H1 (cell line): ENCODE measurements around the gene HNRNPU. TPM values are rescaled to one million over a fixed set of nuclear protein-coding genes. Genes with fewer than 3 reads are reported as not detected.

Source experiments
- CTCF ChIA-PET: fragments of 300-600 bp; sonication (Branson Sonifier 250); formaldehyde crosslinking; loops from one replicate; lab custom pipeline; 2021; ENCODE audit not compliant: partially characterized antibody; lab: Charles Lee
- POLR2A ChIA-PET: fragments of 300-600 bp; sonication (Branson Sonifier 250); formaldehyde crosslinking; loops from one replicate; lab custom pipeline; 2021; ENCODE audit warnings: inconsistent platforms; ENCODE audit not compliant: partially characterized antibody; lab: Charles Lee
- DNase-seq, 2 experiments: peaks; one replicate each; pipeline versions ENCODE4 v3.0.0 to v3.0.0-alpha.2; 2010 to 2022; ENCODE audit warnings: low spot score in 2 of 2, low read depth in 1 of 2, mixed read lengths in 1 of 2
- FAIRE-seq: peaks from 2 replicates; lab custom pipeline; 2011; peaks lifted over from hg19 to GRCh38; lab: Jason Lieb, UNC
- H2AFZ ChIP-seq: 2 replicates; pipeline ENCODE4 v1.8.1; 2012; ENCODE audit warnings: low read length, inconsistent platforms
- H2AK5ac ChIP-seq: 2 replicates; pipeline ENCODE4 v1.6.1; 2013; ENCODE audit warnings: low read depth, low read length
- H2BK120ac ChIP-seq: replicated peaks from 2 replicates; pipeline ENCODE3; 2013; ENCODE audit warnings: low read depth, low read length, inconsistent platforms
- H2BK12ac ChIP-seq: 2 replicates; pipeline ENCODE4 v1.6.1; 2013; ENCODE audit warnings: low read depth, low read length
- H2BK15ac ChIP-seq: 2 replicates; pipeline ENCODE4 v1.6.1; 2013; ENCODE audit warnings: low read length
- H2BK20ac ChIP-seq: 2 replicates; pipeline ENCODE4 v1.6.1; 2013; ENCODE audit warnings: low read length
- H2BK5ac ChIP-seq: 2 replicates; pipeline ENCODE4 v1.6.1; 2013; ENCODE audit warnings: low read depth, low read length
- H3K14ac ChIP-seq: 2 replicates; pipeline ENCODE4 v1.6.1; 2013; ENCODE audit warnings: inconsistent platforms; ENCODE audit not compliant: insufficient read length
- H3K18ac ChIP-seq: 2 replicates; pipeline ENCODE4 v1.6.1; 2013; ENCODE audit warnings: low read length; ENCODE audit errors: extremely low read depth
- H3K23ac ChIP-seq: 2 replicates; pipeline ENCODE4 v1.6.1; 2013; ENCODE audit warnings: inconsistent platforms; ENCODE audit not compliant: insufficient read length
- H3K23me2 ChIP-seq: 2 replicates; pipeline ENCODE4 v1.6.1; 2013; ENCODE audit warnings: low read depth, low read length
- H3K27ac ChIP-seq: 2 replicates; pipeline ENCODE4 v1.6.1; 2011; ENCODE audit warnings: low read depth, low read length, inconsistent platforms
- H3K27me3 ChIP-seq, 4 experiments: replicated peaks in 1 of 4; 1 replicate in 1 of 4; 2 replicates in 3 of 4; pipeline versions ENCODE4 v1.6.1 to v1.8.1; 2011 to 2013; ENCODE audit warnings: low read length in 3 of 4, mild to moderate bottlenecking in 3 of 4, inconsistent platforms in 2 of 4, mixed read lengths in 2 of 4, moderate library complexity in 1 of 4; ENCODE audit not compliant: control insufficient read depth in 3 of 4, insufficient read depth in 3 of 4; ENCODE audit errors: extremely low read depth in 1 of 4
- H3K36me3 ChIP-seq, 4 experiments: 2 replicates each; pipeline versions ENCODE4 v1.6.1 to v1.8.1; 2011 to 2013; ENCODE audit warnings: mild to moderate bottlenecking in 4 of 4, low read length in 3 of 4, moderate library complexity in 2 of 4, control low read depth in 1 of 4, inconsistent platforms in 1 of 4; ENCODE audit not compliant: insufficient read depth in 4 of 4, control insufficient read depth in 2 of 4
- H3K4ac ChIP-seq: replicated peaks from 2 replicates; pipeline ENCODE3; 2013; ENCODE audit warnings: low read length, low read depth, mixed read lengths, inconsistent platforms; ENCODE audit not compliant: insufficient read length
- H3K4me1 ChIP-seq, 4 experiments: replicated peaks in 1 of 4; 1 replicate in 1 of 4; 2 replicates in 3 of 4; pipeline versions ENCODE4 v1.6.1 to v1.8.1; 2011 to 2013; ENCODE audit warnings: low read length in 3 of 4, inconsistent platforms in 2 of 4, mixed read lengths in 1 of 4; ENCODE audit not compliant: insufficient read depth in 4 of 4, control insufficient read depth in 3 of 4
- H3K4me2 ChIP-seq, 2 experiments: 2 replicates each; pipeline versions ENCODE4 v1.6.1 to v1.8.1; 2011 to 2013; ENCODE audit warnings: low read depth in 2 of 2, low read length in 2 of 2, control low read depth in 1 of 2, inconsistent platforms in 1 of 2, mild to moderate bottlenecking in 1 of 2; ENCODE audit not compliant: insufficient read depth in 1 of 2
- H3K4me3 ChIP-seq, 4 experiments: fragments of 200-600, 300-600 bp in 1 of 4; sonication (generic), shearing (Covaris generic), sonication (Bioruptor Twin) in 1 of 4; 2 replicates each; pipeline versions ENCODE4 v1.5.1 to v1.8.1; 2011 to 2016; ENCODE audit warnings: low read length in 4 of 4, low read depth in 3 of 4, control low read depth in 2 of 4, inconsistent platforms in 2 of 4, mild to moderate bottlenecking in 2 of 4, mixed read lengths in 1 of 4, moderate library complexity in 1 of 4; ENCODE audit not compliant: insufficient read depth in 2 of 4; ENCODE audit errors: extremely low read depth in 1 of 4
- H3K56ac ChIP-seq: replicated peaks from 2 replicates; pipeline ENCODE3; 2013; ENCODE audit warnings: low read depth, mild to moderate bottlenecking, mixed read lengths, low read length, inconsistent platforms; ENCODE audit not compliant: insufficient read length
- H3K79me1 ChIP-seq: 2 replicates; pipeline ENCODE4 v1.6.1; 2013; ENCODE audit warnings: low read depth, low read length, control low read depth
- H3K79me2 ChIP-seq, 2 experiments: 2 replicates each; pipeline versions ENCODE4 v1.6.1 to v1.8.1; 2012 to 2013; ENCODE audit warnings: low read length in 2 of 2, mild to moderate bottlenecking in 2 of 2, inconsistent platforms in 1 of 2; ENCODE audit not compliant: insufficient read depth in 2 of 2, control insufficient read depth in 1 of 2
- H3K9ac ChIP-seq, 4 experiments: replicated peaks in 1 of 4; 1 replicate in 1 of 4; 2 replicates in 3 of 4; pipeline versions ENCODE4 v1.6.1 to v1.8.1; 2011 to 2013; ENCODE audit warnings: low read depth in 3 of 4, low read length in 3 of 4, control low read depth in 2 of 4, mild to moderate bottlenecking in 2 of 4, moderate library complexity in 2 of 4, inconsistent platforms in 1 of 4; ENCODE audit errors: extremely low read depth in 1 of 4
- H3K9me3 ChIP-seq, 2 experiments: 2 replicates each; pipeline versions ENCODE4 v1.6.1 to v1.8.1; 2012 to 2013; ENCODE audit warnings: mild to moderate bottlenecking in 2 of 2, moderate library complexity in 2 of 2, control low read depth in 1 of 2, inconsistent platforms in 1 of 2, low read depth in 1 of 2, low read length in 1 of 2, mixed read lengths in 1 of 2; ENCODE audit not compliant: insufficient read depth in 2 of 2
- H4K20me1 ChIP-seq, 2 experiments: replicated peaks in 1 of 2; 2 replicates each; pipeline versions ENCODE3 to v1.8.1; 2011 to 2013; ENCODE audit warnings: inconsistent platforms in 2 of 2, low read length in 2 of 2, mild to moderate bottlenecking in 1 of 2; ENCODE audit not compliant: insufficient read depth in 2 of 2, control insufficient read depth in 1 of 2
- H4K5ac ChIP-seq: 2 replicates; pipeline ENCODE4 v1.6.1; 2013; ENCODE audit warnings: low read length, low read depth, mixed read lengths, inconsistent platforms; ENCODE audit not compliant: insufficient read length
- H4K8ac ChIP-seq: 2 replicates; pipeline ENCODE4 v1.8.0; 2013; ENCODE audit warnings: mild to moderate bottlenecking, moderate library complexity, low read length, inconsistent platforms; ENCODE audit not compliant: insufficient read depth; ENCODE audit errors: extremely low read depth
- H4K91ac ChIP-seq: replicated peaks from 2 replicates; pipeline ENCODE3; 2013; ENCODE audit warnings: low read length, mixed read lengths, inconsistent platforms; ENCODE audit not compliant: insufficient read length
- HDAC6 ChIP-seq: IDR thresholded peaks from one replicate; pipeline ENCODE4 v1.7.1; 2012; ENCODE audit warnings: low read depth, mild to moderate bottlenecking, inconsistent platforms, low read length, moderate library complexity
- PHF8 ChIP-seq: fragments of 200-600 bp; sonication (generic); conservative IDR thresholded peaks from 2 replicates; pipeline ENCODE4 v1.7.1; 2012; ENCODE audit warnings: low read depth, mild to moderate bottlenecking, inconsistent platforms, low read length, moderate library complexity
- RNF2 ChIP-seq: fragments of 200-900, 300-1000 bp; sonication (generic); IDR thresholded peaks from 2 replicates; pipeline ENCODE4 v1.7.1; 2016; ENCODE audit warnings: borderline replicate concordance, low read depth, mild to moderate bottlenecking, antibody characterized with exemption, low read length; ENCODE audit not compliant: poor library complexity, severe bottlenecking; ENCODE audit errors: missing control alignments
- USF2 ChIP-seq: IDR thresholded peaks from 2 replicates; pipeline ENCODE4 v1.6.1; 2011; ENCODE audit warnings: low read length, improper control_type of control experiment
- WGBS, 2 experiments: shearing (Covaris generic) in 1 of 2; methylation state at CpG; one replicate each; pipeline versions ENCODE4 v1.1.6 to v1.1.7; 2013 to 2015; ENCODE audit warnings: low lambda C conversion rate in 2 of 2, mixed read lengths in 2 of 2, inconsistent platforms in 1 of 2, low coverage in 1 of 2, missing lambda C conversion rate in 1 of 2; ENCODE audit not compliant: insufficient replicate concordance in 2 of 2, insufficient coverage in 1 of 2, insufficient read length in 1 of 2; ENCODE audit errors: extremely low coverage in 1 of 2, missing lambda C conversion rate in 1 of 2; 5-methylcytosine and 5-hydroxymethylcytosine counted together
- polyA plus RNA-seq, 7 experiments: library from polyadenylated mRNA; depleted of rRNA in 3 of 7; stranded (reverse) in 5 of 7; unstranded in 2 of 7; fragments of >200 nt in 5 of 7; fragments of 200-250 nt in 2 of 7; gene quantifications; 1 replicate in 5 of 7; 2 replicates in 1 of 7; 4 replicates in 1 of 7; pipeline versions ENCODE4 v1.2.1 to v1.2.3, GENCODE V29; 2011 to 2013; ENCODE audit warnings: missing spikeins in 2 of 7, mixed read lengths in 2 of 7
- total RNA-seq: library from RNA; stranded (reverse); fragmentation: NEBNext Ultra II Directional; extraction: Animal tissue kit (Norgen Biotek cat#: 25700); gene quantifications from 2 replicates; pipeline ENCODE4 v1.2.1, GENCODE V29; 2021

Gene HNRNPU
- total and polyA plus RNA-seq, 2 of the 8 experiments (the other 6 are each of a cell fraction or from before 2014, with no cell fraction given) = 95.6 to 606 TPM

DNA sequence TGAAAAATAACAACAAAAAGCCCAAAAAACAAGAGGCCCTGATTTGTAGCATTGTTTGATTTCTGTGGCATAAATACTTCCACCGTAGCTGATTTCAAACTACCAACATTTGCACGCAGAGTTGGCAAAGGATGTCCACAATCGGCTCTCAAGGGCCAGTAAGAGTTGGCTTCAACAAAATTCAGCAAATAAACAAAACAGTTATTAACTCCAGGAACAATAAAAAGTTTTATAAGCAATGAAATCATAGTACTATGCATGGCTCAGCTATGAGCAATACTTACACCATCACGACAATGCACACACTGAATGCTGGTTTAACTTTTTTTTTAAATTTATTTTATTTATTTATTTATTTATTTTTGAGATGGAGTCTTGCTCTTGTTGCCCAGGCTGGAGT, 37.6 kb downstream of the HNRNPU start:
- no peak overlapping the region for H3K18ac ChIP-seq
- H2BK12ac ChIP-seq = no peak overlapping the region
- H3K27me3 ChIP-seq = no peaks in the 10 kb centered on the region
- H3K79me1 ChIP-seq = no peaks in the 10 kb centered on the region
- no peak overlapping the region for H2BK120ac ChIP-seq
- POLR2A ChIA-PET = interaction anchor here (0.7 to 18.5 kb wide), 6 partner anchors 7 to 31 kb away, joined by 3 to 677 read pairs (median 12); partner anchors contain the start of gene HNRNPU
- CTCF ChIA-PET = interaction anchor here (1.0 to 6.0 kb wide), 4 partner anchors 16 to 133 kb away, joined by 3 to 22 read pairs (median 4); no protein-coding TSS in a partner anchor
- no peak overlapping the region for H4K8ac ChIP-seq
- no peak overlapping the region for H2BK20ac ChIP-seq
- no peak overlapping the region for H3K56ac ChIP-seq
- 98% methylated on average over 4 of the region's 4 CpGs; no CpG with 5 or more reads in 1 of the 2 experiments for WGBS, 2 experiments
- H3K9me3 ChIP-seq = no peaks in the 10 kb centered on the region
- FAIRE-seq (no peak), DNase-seq (no peak)
- H2BK5ac ChIP-seq = no peak overlapping the region
- no peaks in the 10 kb centered on the region for H3K36me3 ChIP-seq
- H3K9ac ChIP-seq = no peak overlapping the region
- H3K4ac ChIP-seq = no peak overlapping the region
- H3K4me1 ChIP-seq = peaks cover 0 to 5% (median 2%) of the 10 kb centered on the region in 4 experiments; a peak in 1 of 7 replicates
- no peak overlapping the region for H3K4me3 ChIP-seq
- no peak overlapping the region for H4K5ac ChIP-seq
- no peak overlapping the region for H3K4me2 ChIP-seq
- H4K91ac ChIP-seq = no peak overlapping the region
- no peaks in the 10 kb centered on the region for H3K23me2 ChIP-seq
- no peak overlapping the region for H3K23ac ChIP-seq
- H4K20me1 ChIP-seq = peaks cover 0 to 1% of the 10 kb centered on the region in 2 experiments
- no peak for TF ChIP-seq USF2
- TF ChIP-seq RNF2 = no peak
- no peak for TF ChIP-seq PHF8
- TF ChIP-seq HDAC6 = no peak
- TF ChIP-seq, all 59 proteins: peak for 0
- Histone ChIP-seq H3K79me2 (peaks cover 0 to 4% of the 10 kb centered on the region in 2 experiments; a peak in 2 of 4 replicates), H2AFZ (no peak overlapping the region), H2AK5ac (no peak overlapping the region), H3K14ac (no peak overlapping the region), H2BK15ac (no peak overlapping the region), H3K27ac (no peak overlapping the region)
